Trophoblast cell (in vitro differentiated cells and primary cell): ENCODE measurements around the gene PDXP.

Source experiments
- DNase-seq, 2 donors: peaks; one replicate each; pipeline ENCODE4 v3.0.0-alpha.2; 2016
- H2AFZ ChIP-seq: 2 replicates; pipeline ENCODE4 v1.6.1; 2013; ENCODE audit warnings: low read length, moderate library complexity, mild to moderate bottlenecking; ENCODE audit not compliant: insufficient read depth, poor library complexity
- H2AK5ac ChIP-seq: 2 replicates; pipeline ENCODE4 v1.6.1; 2013; ENCODE audit warnings: mild to moderate bottlenecking, low read length
- H2BK120ac ChIP-seq: 2 replicates; pipeline ENCODE4 v1.6.1; 2013; ENCODE audit warnings: low read length, mild to moderate bottlenecking, moderate library complexity; ENCODE audit not compliant: insufficient read depth, poor library complexity
- H2BK12ac ChIP-seq: 2 replicates; pipeline ENCODE4 v1.6.1; 2013; ENCODE audit warnings: mild to moderate bottlenecking, low read length, moderate library complexity
- H2BK5ac ChIP-seq: 2 replicates; pipeline ENCODE4 v1.6.1; 2013; ENCODE audit warnings: low read length, low read depth, moderate library complexity, mild to moderate bottlenecking; ENCODE audit not compliant: poor library complexity
- H3K14ac ChIP-seq: 2 replicates; pipeline ENCODE4 v1.6.1; 2013; ENCODE audit warnings: mild to moderate bottlenecking, low read length
- H3K18ac ChIP-seq: 2 replicates; pipeline ENCODE4 v1.6.1; 2013; ENCODE audit warnings: mild to moderate bottlenecking, low read length
- H3K23ac ChIP-seq: 2 replicates; pipeline ENCODE4 v1.6.1; 2013; ENCODE audit warnings: low read length
- H3K27ac ChIP-seq: 2 replicates; pipeline ENCODE4 v1.5.1; 2013; ENCODE audit warnings: low read depth, mild to moderate bottlenecking, inconsistent platforms, low read length, moderate library complexity
- H3K27me3 ChIP-seq: 2 replicates; pipeline ENCODE4 v1.6.1; 2013; ENCODE audit warnings: inconsistent platforms, mild to moderate bottlenecking, low read length, moderate library complexity; ENCODE audit not compliant: insufficient read depth
- H3K36me3 ChIP-seq, 2 experiments: 1 replicate in 1 of 2; 2 replicates in 1 of 2; pipeline ENCODE4 v1.6.1; 2013; ENCODE audit warnings: low read length in 2 of 2, mild to moderate bottlenecking in 2 of 2, moderate library complexity in 1 of 2; ENCODE audit not compliant: insufficient read depth in 2 of 2, control insufficient read depth in 1 of 2
- H3K4ac ChIP-seq: 2 replicates; pipeline ENCODE4 v1.6.1; 2013; ENCODE audit warnings: low read depth, mild to moderate bottlenecking, low read length, moderate library complexity
- H3K4me1 ChIP-seq, 2 experiments: 1 replicate in 1 of 2; 2 replicates in 1 of 2; pipeline ENCODE4 v1.6.1; 2013; ENCODE audit warnings: low read length in 2 of 2, mild to moderate bottlenecking in 2 of 2, moderate library complexity in 1 of 2; ENCODE audit not compliant: insufficient read depth in 2 of 2, control insufficient read depth in 1 of 2
- H3K4me2 ChIP-seq: 2 replicates; pipeline ENCODE4 v1.6.1; 2013; ENCODE audit warnings: inconsistent platforms, mild to moderate bottlenecking, low read length, moderate library complexity
- H3K4me3 ChIP-seq: 2 replicates; pipeline ENCODE4 v1.5.1; 2013; ENCODE audit warnings: mild to moderate bottlenecking, low read depth, low read length, inconsistent platforms
- H3K79me1 ChIP-seq: one replicate; pipeline ENCODE4 v1.6.1; 2013; ENCODE audit warnings: low read length
- H3K79me2 ChIP-seq: 2 replicates; pipeline ENCODE4 v1.6.1; 2013; ENCODE audit warnings: low read length, mild to moderate bottlenecking; ENCODE audit not compliant: control insufficient read depth, insufficient read depth, poor library complexity
- H3K9ac ChIP-seq: 2 replicates; pipeline ENCODE4 v1.6.1; 2013; ENCODE audit warnings: mild to moderate bottlenecking, low read length
- H3K9me3 ChIP-seq: 2 replicates; pipeline ENCODE4 v1.6.1; 2013; ENCODE audit warnings: low read depth, mild to moderate bottlenecking, control low read depth, inconsistent platforms, low read length; ENCODE audit not compliant: insufficient read depth
- H4K12ac ChIP-seq: 2 replicates; pipeline ENCODE4 v1.6.1; 2013; ENCODE audit warnings: low read depth, mild to moderate bottlenecking, low read length, moderate library complexity
- H4K8ac ChIP-seq: 2 replicates; pipeline ENCODE4 v1.6.1; 2013; ENCODE audit warnings: low read depth, mild to moderate bottlenecking, low read length, moderate library complexity
- H4K91ac ChIP-seq: one replicate; pipeline ENCODE4 v1.6.1; 2013; ENCODE audit warnings: low read depth, mild to moderate bottlenecking, low read length, moderate library complexity
- WGBS: extraction: QIAGEN DNeasy Blood & Tissue Kit; methylation state at CpG from one replicate; pipeline ENCODE4 v1.1.7; 2013; ENCODE audit warnings: missing lambda C conversion rate; ENCODE audit not compliant: insufficient read length, insufficient coverage; ENCODE audit errors: extremely low coverage; 5-methylcytosine and 5-hydroxymethylcytosine counted together

The PDXP gene

DNA sequence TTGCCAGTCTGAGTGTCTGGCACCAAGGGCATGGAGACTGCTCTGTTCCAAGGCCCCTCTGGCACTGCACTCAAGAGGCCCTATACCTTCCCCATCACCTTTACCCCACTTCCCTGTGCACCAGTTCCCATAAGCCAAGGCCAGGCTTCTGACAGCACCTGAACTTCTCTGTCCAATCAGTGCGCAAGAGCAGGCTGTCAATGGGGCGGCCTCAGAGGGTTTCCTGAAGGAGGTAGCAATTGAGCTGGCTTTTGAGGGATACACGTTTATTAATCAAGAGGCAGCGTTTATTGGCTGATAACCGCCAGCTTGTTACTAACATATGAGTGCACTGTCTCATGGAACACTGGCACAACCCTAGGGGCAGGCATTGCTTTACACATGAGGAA lies 17.0 kb upstream of the PDXP start:
- H3K79me1 ChIP-seq, result peaks cover 19% of the 10 kb centered on the region
- H3K4me1 ChIP-seq, result peaks cover 19 to 25% of the 10 kb centered on the region in 2 experiments
- peak overlapping the region; percentile 95 for H4K91ac ChIP-seq
- no peak overlapping the region for H2AFZ ChIP-seq
- H3K18ac ChIP-seq, result peak overlapping the region; percentile 39
- H3K79me2 ChIP-seq, result peaks cover 9% of the 10 kb centered on the region
- no peak overlapping the region for H4K8ac ChIP-seq
- peaks cover 41 to 45% of the 10 kb centered on the region in 2 experiments for H3K36me3 ChIP-seq
- no peak overlapping the region for H4K12ac ChIP-seq
- no peak overlapping the region for H2BK12ac ChIP-seq
- DNase-seq, result no peak
- H2BK5ac ChIP-seq, result peak overlapping the region; percentile 66
- H2BK120ac ChIP-seq, result no peak overlapping the region
- H3K14ac ChIP-seq, result peak overlapping the region; percentile 19
- H3K27ac ChIP-seq, result peak overlapping the region; percentile 72
- H3K9ac ChIP-seq, result no peak overlapping the region
- no peak overlapping the region for H2AK5ac ChIP-seq
- H3K27me3 ChIP-seq, result no peaks in the 10 kb centered on the region
- peaks cover 3% of the 10 kb centered on the region for H3K9me3 ChIP-seq
- H3K4me3 ChIP-seq, result no peak overlapping the region
- no peak overlapping the region for H3K23ac ChIP-seq
- H3K4ac ChIP-seq, result peak overlapping the region; percentile 39
- peak overlapping the region; percentile 60 for H3K4me2 ChIP-seq
- no CpG with 5 or more reads among the region's 5 CpGs for WGBS

DNA sequence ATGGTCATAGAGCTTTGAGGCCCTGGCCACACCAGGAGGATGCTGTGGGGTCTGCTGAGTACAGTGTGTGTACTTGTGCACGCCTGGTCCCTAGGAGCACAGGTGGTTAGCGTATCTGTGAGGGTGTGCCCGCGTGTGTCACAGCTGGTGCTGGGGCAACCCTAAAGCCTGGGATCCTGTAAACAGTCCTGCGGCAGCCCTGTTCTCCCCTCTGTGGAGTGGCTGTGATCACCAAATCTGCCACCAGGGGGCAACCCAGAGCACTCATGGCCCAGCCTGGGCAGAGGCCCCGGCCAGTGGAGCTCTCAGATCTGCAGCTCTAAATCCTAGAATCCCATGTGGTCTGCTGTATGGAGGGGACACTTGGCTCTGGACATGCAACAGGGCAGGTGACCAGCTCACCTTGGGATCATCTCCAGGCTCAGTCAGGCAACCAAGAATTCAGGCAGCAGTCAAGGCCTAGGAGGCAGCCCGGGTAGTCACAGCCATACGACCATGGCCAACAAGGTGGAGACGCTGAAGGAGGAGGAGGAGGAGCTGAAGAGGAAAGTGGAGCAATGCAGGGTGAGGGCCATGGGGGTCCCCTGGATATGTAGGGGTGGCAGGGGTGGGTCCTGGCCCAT lies 15.2 kb upstream of the PDXP start:
- Histone ChIP-seq H4K12ac (no peak overlapping the region), H2BK5ac (no peak overlapping the region), H3K9me3 (peaks cover 3% of the 10 kb centered on the region), H3K36me3 (peaks cover 56 to 60% of the 10 kb centered on the region in 2 experiments), H2BK120ac (no peak overlapping the region), H3K27ac (no peak overlapping the region), H3K27me3 (no peaks in the 10 kb centered on the region), H4K91ac (no peak overlapping the region), H3K23ac (no peak overlapping the region), H3K14ac (no peak overlapping the region), H3K79me1 (peaks cover 19% of the 10 kb centered on the region), H4K8ac (no peak overlapping the region), H3K4ac (no peak overlapping the region), H2AFZ (no peak overlapping the region), H2BK12ac (no peak overlapping the region), H3K4me2 (no peak overlapping the region), H3K4me3 (no peak overlapping the region), H3K18ac (peak overlapping the region; percentile 7), H3K9ac (no peak overlapping the region), H3K79me2 (peaks cover 9% of the 10 kb centered on the region), H2AK5ac (no peak overlapping the region), H3K4me1 (peaks cover 19 to 23% of the 10 kb centered on the region in 2 experiments)
- no CpG with 5 or more reads among the region's 9 CpGs for WGBS
- peak; percentile 72 to 91 for DNase-seq

DNA sequence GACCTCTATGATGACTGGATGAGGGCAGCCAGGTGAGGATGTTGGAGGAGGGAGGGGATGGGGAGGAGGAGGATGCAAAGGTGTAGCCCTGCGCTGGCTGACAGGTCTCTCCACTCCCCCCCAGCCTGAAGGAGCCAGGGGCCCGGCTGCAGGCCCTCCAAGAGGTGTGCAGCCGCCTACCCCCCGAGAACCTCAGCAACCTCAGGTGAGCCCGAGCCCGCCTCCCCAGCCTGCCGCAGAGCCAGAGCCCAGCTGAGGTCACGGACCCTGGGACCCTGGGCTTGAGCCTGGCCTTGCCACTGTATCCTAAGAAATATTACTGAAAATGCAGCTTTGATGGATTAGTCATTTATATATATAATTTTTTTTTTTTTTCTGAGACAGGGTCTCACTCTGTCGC lies 11.2 kb upstream of the PDXP start:
- no peak overlapping the region for H3K23ac ChIP-seq
- DNase-seq, result no peak
- H3K27me3 ChIP-seq, result no peaks in the 10 kb centered on the region
- no peak overlapping the region for H4K12ac ChIP-seq
- H3K4ac ChIP-seq, result no peak overlapping the region
- H2BK5ac ChIP-seq, result no peak overlapping the region
- H3K79me2 ChIP-seq, result no peaks in the 10 kb centered on the region
- H3K9me3 ChIP-seq, result peaks cover 4% of the 10 kb centered on the region
- peaks cover 80 to 81% of the 10 kb centered on the region in 2 experiments for H3K36me3 ChIP-seq
- no peak overlapping the region for H3K18ac ChIP-seq
- no peaks in the 10 kb centered on the region for H3K79me1 ChIP-seq
- no peak overlapping the region for H3K4me2 ChIP-seq
- no peak overlapping the region for H3K14ac ChIP-seq
- no peak overlapping the region for H3K27ac ChIP-seq
- H2AK5ac ChIP-seq, result no peak overlapping the region
- no CpG with 5 or more reads among the region's 9 CpGs for WGBS
- no peak overlapping the region for H2BK120ac ChIP-seq
- no peak overlapping the region for H4K91ac ChIP-seq
- no peak overlapping the region for H4K8ac ChIP-seq
- no peak overlapping the region for H2BK12ac ChIP-seq
- H3K9ac ChIP-seq, result no peak overlapping the region
- no peak overlapping the region for H2AFZ ChIP-seq
- no peaks in the 10 kb centered on the region for H3K4me1 ChIP-seq
- no peak overlapping the region for H3K4me3 ChIP-seq

DNA sequence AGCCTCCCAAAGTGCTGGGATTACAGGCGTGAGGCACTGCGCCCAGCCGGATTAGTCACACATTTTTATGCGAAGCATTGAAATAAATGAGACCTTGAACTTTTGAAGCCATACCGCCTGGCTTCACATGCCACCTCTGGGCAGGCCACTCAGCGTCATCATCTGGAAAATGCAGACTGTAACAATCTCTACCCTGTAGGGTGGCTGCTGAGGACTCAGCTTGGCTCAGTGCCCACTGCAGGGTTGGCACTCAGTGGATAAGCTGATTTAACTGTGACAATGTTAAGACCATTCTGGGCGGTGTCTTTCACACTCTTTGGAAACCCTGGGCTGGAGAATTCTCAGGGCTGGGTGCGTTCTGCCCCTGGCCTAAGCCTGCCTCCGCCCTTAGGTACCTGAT lies 10.6 kb upstream of the PDXP start:
- no peak overlapping the region for H3K18ac ChIP-seq
- no peak overlapping the region for H2BK120ac ChIP-seq
- H3K23ac ChIP-seq, result no peak overlapping the region
- no CpG with 5 or more reads among the region's 9 CpGs for WGBS
- H3K4me1 ChIP-seq, result no peaks in the 10 kb centered on the region
- no peaks in the 10 kb centered on the region for H3K79me2 ChIP-seq
- H2AFZ ChIP-seq, result no peak overlapping the region
- no peak overlapping the region for H3K27ac ChIP-seq
- H2BK12ac ChIP-seq, result no peak overlapping the region
- no peak overlapping the region for H3K14ac ChIP-seq
- no peak overlapping the region for H4K12ac ChIP-seq
- no peak overlapping the region for H3K4me3 ChIP-seq
- no peak overlapping the region for H4K8ac ChIP-seq
- no peak overlapping the region for H3K4ac ChIP-seq
- H3K9ac ChIP-seq, result no peak overlapping the region
- H3K9me3 ChIP-seq, result peaks cover 4% of the 10 kb centered on the region
- H2AK5ac ChIP-seq, result no peak overlapping the region
- no peak overlapping the region for H3K4me2 ChIP-seq
- no peak overlapping the region for H2BK5ac ChIP-seq
- DNase-seq, result no peak
- H3K36me3 ChIP-seq, result peaks cover 77 to 78% of the 10 kb centered on the region in 2 experiments
- H4K91ac ChIP-seq, result no peak overlapping the region
- H3K79me1 ChIP-seq, result no peaks in the 10 kb centered on the region
- no peaks in the 10 kb centered on the region for H3K27me3 ChIP-seq
